K562 (cell line): ENCODE results near the gene SAE1. TPM values are rescaled to one million over a fixed set of nuclear protein-coding genes. Genes with fewer than 3 reads are reported as not detected.

Source experiments
- ETS2 ChIP-seq: IDR thresholded peaks from 2 replicates; pipeline ENCODE4 v1.6.1; 2016; ENCODE audit warnings: borderline replicate concordance, missing genetic modification characterization, mild to moderate bottlenecking, moderate library complexity, missing compliant biosample characterization; ENCODE audit not compliant: poor library complexity, severe bottlenecking
- HNRNPH1 ChIP-seq: fragments of 200-400 bp; formaldehyde crosslinking; optimal IDR thresholded peaks from 2 replicates; pipeline ENCODE3; 2017; ENCODE audit warnings: low read depth, mild to moderate bottlenecking, low read length, moderate library complexity
- RBM22 ChIP-seq: fragments of 200-400 bp; formaldehyde crosslinking; IDR thresholded peaks from 2 replicates; pipeline ENCODE4 v1.6.1; 2018; ENCODE audit warnings: low read length, low read depth; ENCODE audit not compliant: poor library complexity, severe bottlenecking
- RNF2 ChIP-seq: sonication (generic); IDR thresholded peaks from 2 replicates; pipeline ENCODE4 v1.6.1; 2016
- ZNF431 ChIP-seq: sonication (generic); formaldehyde crosslinking; IDR thresholded peaks from 2 replicates; pipeline ENCODE4 v1.8.0; 2022; ENCODE audit warnings: mild to moderate bottlenecking, missing genetic modification reagents
- polyA plus RNA-seq, 8 experiments: library from polyadenylated mRNA; depleted of rRNA in 4 of 8; stranded (reverse) in 5 of 8; unstranded in 3 of 8; fragments of >200 nt; fragmentation: Nextera tagmentation in 2 of 8; fragmentation: Illumina TruSeq in 1 of 8; extraction: Ambion mirVana in 2 of 8; extraction: Trizol in 1 of 8; gene quantifications; 2 replicates each; pipeline versions ENCODE4 v1.2.1 to v1.2.3, GENCODE V29; 2011 to 2014; ENCODE audit warnings: inconsistent platforms in 1 of 8, missing spikeins in 1 of 8
- total RNA-seq, 7 experiments: library from RNA; depleted of rRNA in 6 of 7; stranded (reverse); fragments of >200 nt in 6 of 7; fragmentation: Illumina TruSeq in 2 of 7; extraction: Trizol in 2 of 7; gene quantifications; 2 replicates each; pipeline versions ENCODE4 v1.2.1 to v1.2.3, GENCODE V29; 2011 to 2021; ENCODE audit warnings: low replicate concordance in 1 of 7
- TF ChIP-seq, protein P1 (sequence below), 2 experiments: fragments of 450-650 bp; IDR thresholded peaks; 2 replicates each; pipeline ENCODE4 v1.6.1; 2018; ENCODE audit warnings: mild to moderate bottlenecking in 2 of 2, low read depth in 1 of 2; ENCODE audit not compliant: partially characterized antibody in 2 of 2
- TF ChIP-seq, protein P2 (sequence below): sonication (generic); formaldehyde crosslinking; IDR thresholded peaks from 2 replicates; pipeline ENCODE4 v1.9.0; 2022; ENCODE audit warnings: mild to moderate bottlenecking, missing genetic modification reagents
- TF ChIP-seq, protein P3 (sequence below): fragments of 250-450 bp; sonication (Bioruptor Pico); IDR thresholded peaks from 2 replicates; pipeline ENCODE4 v1.5.0; 2022; ENCODE audit warnings: mild to moderate bottlenecking

Gene SAE1
- total and polyA plus RNA-seq, 9 of the 15 experiments (the other 6 are each of a cell fraction or from before 2014, with no cell fraction given) = 82.8 to 299 (median 217) TPM

GRCh38 chr19:47231215-47232054 is 100.8 kb downstream of the SAE1 start (continued):
- TF ChIP-seq, protein P1, sequence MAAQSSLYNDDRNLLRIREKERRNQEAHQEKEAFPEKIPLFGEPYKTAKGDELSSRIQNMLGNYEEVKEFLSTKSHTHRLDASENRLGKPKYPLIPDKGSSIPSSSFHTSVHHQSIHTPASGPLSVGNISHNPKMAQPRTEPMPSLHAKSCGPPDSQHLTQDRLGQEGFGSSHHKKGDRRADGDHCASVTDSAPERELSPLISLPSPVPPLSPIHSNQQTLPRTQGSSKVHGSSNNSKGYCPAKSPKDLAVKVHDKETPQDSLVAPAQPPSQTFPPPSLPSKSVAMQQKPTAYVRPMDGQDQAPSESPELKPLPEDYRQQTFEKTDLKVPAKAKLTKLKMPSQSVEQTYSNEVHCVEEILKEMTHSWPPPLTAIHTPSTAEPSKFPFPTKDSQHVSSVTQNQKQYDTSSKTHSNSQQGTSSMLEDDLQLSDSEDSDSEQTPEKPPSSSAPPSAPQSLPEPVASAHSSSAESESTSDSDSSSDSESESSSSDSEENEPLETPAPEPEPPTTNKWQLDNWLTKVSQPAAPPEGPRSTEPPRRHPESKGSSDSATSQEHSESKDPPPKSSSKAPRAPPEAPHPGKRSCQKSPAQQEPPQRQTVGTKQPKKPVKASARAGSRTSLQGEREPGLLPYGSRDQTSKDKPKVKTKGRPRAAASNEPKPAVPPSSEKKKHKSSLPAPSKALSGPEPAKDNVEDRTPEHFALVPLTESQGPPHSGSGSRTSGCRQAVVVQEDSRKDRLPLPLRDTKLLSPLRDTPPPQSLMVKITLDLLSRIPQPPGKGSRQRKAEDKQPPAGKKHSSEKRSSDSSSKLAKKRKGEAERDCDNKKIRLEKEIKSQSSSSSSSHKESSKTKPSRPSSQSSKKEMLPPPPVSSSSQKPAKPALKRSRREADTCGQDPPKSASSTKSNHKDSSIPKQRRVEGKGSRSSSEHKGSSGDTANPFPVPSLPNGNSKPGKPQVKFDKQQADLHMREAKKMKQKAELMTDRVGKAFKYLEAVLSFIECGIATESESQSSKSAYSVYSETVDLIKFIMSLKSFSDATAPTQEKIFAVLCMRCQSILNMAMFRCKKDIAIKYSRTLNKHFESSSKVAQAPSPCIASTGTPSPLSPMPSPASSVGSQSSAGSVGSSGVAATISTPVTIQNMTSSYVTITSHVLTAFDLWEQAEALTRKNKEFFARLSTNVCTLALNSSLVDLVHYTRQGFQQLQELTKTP (IDR thresholded peaks at IDR 0.05; ENCODE audit: low read depth in 1 of 2, partially characterized antibody in 2 of 2) = peak in 1 of 2 experiments; percentile 71
- TF ChIP-seq RNF2 (no peak), ZNF431 (CRISPR knock-in tag) (no peak), RBM22 (no peak), ETS2 (tag) (no peak), HNRNPH1 (no peak)
- TF ChIP-seq, protein P2, sequence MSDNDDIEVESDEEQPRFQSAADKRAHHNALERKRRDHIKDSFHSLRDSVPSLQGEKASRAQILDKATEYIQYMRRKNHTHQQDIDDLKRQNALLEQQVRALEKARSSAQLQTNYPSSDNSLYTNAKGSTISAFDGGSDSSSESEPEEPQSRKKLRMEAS = peak; percentile 84
- TF ChIP-seq, protein P3, sequence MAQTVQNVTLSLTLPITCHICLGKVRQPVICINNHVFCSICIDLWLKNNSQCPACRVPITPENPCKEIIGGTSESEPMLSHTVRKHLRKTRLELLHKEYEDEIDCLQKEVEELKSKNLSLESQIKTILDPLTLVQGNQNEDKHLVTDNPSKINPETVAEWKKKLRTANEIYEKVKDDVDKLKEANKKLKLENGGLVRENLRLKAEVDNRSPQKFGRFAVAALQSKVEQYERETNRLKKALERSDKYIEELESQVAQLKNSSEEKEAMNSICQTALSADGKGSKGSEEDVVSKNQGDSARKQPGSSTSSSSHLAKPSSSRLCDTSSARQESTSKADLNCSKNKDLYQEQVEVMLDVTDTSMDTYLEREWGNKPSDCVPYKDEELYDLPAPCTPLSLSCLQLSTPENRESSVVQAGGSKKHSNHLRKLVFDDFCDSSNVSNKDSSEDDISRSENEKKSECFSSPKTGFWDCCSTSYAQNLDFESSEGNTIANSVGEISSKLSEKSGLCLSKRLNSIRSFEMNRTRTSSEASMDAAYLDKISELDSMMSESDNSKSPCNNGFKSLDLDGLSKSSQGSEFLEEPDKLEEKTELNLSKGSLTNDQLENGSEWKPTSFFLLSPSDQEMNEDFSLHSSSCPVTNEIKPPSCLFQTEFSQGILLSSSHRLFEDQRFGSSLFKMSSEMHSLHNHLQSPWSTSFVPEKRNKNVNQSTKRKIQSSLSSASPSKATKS (CRISPR knock-in tag) = no peak
